HTERT RPE-1 (cell line): ENCODE results near the gene FXN.
"Not testable (repeated sequence)": the region's sequence is repeated elsewhere in the genome, so short reads cannot be mapped to it uniquely, and the experiment has no call there.

Source experiments
- in situ Hi-C: fragments of 300-500 bp; cut with MboI; formaldehyde crosslinking; loops from 4 replicates; pipeline ENCODE4 v1.14.3; 2020; ENCODE audit warnings: low sequenced_read_pairs

Gene FXN

DNA sequence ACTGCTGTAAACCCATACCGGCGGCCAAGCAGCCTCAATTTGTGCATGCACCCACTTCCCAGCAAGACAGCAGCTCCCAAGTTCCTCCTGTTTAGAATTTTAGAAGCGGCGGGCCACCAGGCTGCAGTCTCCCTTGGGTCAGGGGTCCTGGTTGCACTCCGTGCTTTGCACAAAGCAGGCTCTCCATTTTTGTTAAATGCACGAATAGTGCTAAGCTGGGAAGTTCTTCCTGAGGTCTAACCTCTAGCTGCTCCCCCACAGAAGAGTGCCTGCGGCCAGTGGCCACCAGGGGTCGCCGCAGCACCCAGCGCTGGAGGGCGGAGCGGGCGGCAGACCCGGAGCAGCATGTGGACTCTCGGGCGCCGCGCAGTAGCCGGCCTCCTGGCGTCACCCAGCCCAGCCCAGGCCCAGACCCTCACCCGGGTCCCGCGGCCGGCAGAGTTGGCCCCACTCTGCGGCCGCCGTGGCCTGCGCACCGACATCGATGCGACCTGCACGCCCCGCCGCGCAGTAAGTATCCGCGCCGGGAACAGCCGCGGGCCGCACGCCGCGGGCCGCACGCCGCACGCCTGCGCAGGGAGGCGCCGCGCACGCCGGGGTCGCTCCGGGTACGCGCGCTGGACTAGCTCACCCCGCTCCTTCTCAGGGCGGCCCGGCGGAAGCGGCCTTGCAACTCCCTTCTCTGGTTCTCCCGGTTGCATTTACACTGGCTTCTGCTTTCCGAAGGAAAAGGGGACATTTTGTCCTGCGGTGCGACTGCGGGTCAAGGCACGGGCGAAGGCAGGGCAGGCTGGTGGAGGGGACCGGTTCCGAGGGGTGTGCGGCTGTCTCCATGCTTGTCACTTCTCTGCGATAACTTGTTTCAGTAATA lies at the start of gene FXN:
Gene FXN (plus strand): TSS at position 315 of the 871 bp plus-strand sequence. CDS start 31 bp downstream, at position 346.
- in situ Hi-C loops: no loop called here

DNA sequence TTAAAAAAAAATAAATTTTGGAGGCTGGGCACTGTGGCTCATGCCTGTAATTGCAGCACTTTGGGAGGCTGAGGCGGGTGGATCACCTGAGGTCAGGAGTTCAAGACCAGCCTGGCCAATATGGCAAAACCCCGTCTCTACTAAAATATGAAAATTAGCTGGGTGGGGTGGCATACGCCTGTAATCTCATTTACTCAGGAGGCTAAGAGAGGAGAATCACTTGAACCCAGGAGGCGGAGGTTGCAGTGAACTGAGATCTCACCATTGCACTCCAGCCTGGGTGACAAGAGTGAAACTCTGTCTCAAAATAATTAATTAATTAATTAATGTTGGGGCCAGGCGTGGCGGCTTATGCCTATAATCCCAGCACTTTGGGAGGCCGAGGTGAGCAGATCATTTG lies 48.6 kb upstream of the FXN start:
- in situ Hi-C loops: not testable (repeated sequence)

DNA sequence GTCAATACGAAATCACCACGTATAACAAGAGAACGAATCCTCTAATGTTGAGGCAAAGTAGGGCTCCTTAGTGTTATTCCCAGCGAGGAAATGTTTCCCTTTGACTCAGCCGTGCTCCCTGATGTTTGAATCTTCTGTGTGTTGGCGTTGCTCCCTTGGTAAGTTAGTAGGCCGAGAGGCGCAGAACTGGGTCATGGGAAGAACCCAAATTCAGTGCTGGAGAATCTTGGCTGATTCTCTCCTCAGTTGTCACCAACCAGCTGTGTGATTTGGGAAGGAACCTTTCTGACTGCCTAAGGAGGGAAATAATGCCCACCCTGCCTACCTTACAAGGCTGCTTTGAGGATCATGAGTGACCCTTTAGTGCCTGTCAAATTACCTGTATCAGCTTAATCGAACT lies 44.1 kb upstream of the FXN start:
- in situ Hi-C loops: no loop called here

DNA sequence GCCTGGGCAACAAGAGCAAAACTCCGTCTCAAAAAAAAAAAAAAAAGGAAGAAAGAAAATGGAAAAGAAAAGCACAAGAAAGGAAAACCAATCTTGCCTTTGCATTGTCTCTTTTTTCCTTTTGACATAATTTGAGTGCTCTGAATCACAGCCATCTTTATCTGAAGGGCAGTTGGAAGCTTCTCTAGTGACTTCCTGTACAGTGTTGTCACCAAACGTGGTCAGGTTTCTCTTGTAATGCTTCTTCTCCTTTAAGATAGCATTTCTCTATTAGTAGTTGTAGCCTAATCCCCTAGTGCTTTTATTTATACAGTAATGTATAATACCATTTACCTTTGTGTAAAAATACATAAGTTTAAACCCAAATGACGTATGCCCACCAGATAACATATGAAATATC lies 39.8 kb upstream of the FXN start:
- in situ Hi-C loops: no loop called here

- in situ Hi-C loops: no loop called here
Observed at GRCh38 chr9:68996462-68996861, 39.1 kb upstream of the FXN start.

- in situ Hi-C loops: no loop called here
Observed at GRCh38 chr9:68997666-68998065, 37.9 kb upstream of the FXN start.

- in situ Hi-C loops: no loop called here
Observed at GRCh38 chr9:68998385-68998784, 37.2 kb upstream of the FXN start.

- in situ Hi-C loops: no loop called here
Observed at GRCh38 chr9:68998812-68999211, 36.7 kb upstream of the FXN start.

- in situ Hi-C loops: no loop called here
Observed at GRCh38 chr9:68999393-69000105, 36.0 kb upstream of the FXN start.

GRCh38 chr9:69001921-69002320 lies 33.6 kb upstream of the FXN start:
- in situ Hi-C loops: no loop called here

DNA sequence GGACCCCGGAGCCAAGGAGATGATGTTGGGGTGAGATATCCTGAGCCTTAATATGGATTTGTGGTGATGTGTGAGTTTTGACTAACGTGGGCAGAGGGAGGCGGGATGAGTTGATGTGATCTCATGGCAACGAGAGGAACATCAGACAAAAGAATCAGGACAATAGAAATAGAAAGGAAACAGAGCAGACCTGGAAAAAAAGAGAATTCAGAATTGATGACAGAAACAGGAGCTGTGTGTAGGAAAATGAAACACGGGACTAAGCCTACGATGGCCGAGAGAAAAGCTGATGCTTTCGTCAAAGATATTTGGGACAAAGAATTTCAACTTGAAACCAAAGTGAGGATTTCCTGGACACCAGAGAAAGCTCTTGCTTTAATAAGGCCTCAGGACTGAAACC lies 32.5 kb upstream of the FXN start:
- in situ Hi-C loops: no loop called here

DNA sequence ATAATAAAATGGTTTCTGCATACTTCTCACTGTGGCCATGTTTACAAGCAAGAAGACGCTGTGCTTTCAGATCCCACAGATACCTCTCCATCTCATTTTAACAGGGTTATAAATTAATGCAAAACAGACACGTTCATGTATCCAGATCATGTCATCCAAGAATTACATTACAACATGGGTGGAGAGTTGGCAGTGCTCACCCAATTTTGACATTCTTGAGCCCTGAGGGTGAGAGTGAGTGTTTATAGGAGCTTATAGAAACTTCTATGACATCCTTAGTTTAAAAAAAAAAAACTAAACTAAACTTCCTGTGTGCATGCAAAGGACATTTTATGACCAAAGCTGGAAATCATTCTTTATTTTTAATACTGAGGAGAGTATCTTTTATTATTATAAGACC lies 30.7 kb upstream of the FXN start:
- in situ Hi-C loops: no loop called here

DNA sequence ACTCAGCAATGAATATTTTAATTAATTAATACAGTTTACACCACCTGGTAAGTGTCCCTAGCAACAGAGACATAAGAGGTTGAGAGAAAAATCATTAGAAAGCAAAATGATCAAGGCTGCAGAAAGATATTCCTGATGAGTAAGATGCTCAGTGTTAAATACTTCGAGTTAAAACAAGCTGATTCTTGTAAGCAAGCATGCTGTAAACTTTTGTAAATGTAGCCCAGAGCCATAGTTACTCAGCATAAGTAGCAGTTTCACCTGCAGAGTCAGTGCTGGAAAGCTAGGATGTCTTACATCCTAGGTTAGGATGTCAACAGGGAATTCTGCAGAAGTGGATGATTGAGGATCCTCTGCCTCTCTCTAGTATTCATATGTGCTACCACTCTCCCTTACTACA lies 25.8 kb upstream of the FXN start:
- in situ Hi-C loops: no loop called here

DNA sequence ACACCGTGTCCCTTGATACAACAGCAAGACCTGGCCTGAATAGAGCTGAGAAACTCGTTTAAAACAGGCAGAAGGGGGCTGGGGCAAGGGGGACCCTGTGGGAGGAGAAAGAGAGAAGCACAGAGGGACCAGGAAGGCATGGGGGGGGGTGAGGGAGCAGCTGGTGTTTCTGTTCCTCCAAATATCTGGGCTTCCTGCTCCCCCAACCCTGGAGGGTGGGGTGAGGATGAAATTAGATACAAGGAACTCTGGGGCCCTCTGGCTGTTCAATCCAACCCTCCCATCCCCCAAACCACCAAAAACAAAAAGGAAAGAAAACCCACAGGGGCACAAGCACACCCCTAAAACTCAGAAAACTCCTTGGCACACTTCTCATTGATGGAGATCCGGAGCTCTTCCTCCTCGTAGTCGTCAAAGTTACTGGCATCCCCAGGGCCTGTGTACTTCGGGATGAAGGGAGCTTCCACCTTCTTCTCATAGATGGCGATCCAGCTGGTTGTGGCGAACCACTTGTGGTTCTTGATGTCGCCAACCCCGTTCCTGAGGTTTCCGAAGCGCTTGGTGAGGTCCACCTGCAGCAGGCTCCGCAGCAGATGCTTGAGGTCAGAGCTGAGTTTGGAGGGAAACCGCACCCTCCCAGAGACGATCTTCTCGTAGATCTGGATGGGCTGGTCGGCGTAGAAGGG lies 22.7 kb upstream of the FXN start:
- in situ Hi-C loops: no loop called here

DNA sequence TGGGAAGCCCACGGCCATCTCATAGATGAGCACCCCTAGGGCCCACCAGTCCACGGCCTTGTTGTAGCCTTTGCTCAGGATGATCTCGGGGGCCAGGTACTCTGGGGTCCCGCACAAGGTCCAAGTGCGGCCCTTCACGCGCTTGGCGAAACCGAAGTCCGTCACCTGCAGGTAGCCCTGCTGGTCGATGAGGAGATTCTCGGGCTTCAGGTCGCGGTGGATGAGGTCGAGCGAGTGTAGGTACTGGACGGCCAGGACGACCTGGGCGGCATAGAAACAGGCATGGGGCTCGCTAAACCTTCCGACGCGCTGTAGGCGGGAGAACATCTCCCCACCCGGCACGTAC lies 22.2 kb upstream of the FXN start:
- in situ Hi-C loops: no loop called here

DNA sequence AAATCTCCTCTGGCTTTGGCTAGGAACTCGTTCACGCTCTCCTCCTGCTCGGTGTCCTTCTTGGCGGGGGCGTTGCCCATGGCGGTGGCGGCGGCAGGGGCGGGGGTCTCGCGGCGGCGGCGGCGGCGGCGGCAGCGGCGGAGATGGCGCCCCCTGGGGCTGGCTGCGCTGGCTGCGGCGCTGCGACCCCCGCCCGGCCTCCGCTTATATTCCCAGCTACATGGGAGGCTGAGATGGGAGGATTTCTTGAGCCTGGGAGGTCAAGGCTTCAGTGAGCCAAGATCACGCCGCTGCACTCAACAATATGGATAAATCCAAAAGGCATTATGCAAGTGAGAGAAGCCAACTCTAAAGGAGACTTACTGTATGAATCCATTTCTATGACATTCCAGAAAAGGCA lies 21.5 kb upstream of the FXN start, which contains the start of gene PRKACG:
Gene PRKACG (minus strand): TSS at position 101 of the 400 bp plus-strand sequence. CDS start 21 bp downstream, at position 80.
- in situ Hi-C loops: no loop called here

DNA sequence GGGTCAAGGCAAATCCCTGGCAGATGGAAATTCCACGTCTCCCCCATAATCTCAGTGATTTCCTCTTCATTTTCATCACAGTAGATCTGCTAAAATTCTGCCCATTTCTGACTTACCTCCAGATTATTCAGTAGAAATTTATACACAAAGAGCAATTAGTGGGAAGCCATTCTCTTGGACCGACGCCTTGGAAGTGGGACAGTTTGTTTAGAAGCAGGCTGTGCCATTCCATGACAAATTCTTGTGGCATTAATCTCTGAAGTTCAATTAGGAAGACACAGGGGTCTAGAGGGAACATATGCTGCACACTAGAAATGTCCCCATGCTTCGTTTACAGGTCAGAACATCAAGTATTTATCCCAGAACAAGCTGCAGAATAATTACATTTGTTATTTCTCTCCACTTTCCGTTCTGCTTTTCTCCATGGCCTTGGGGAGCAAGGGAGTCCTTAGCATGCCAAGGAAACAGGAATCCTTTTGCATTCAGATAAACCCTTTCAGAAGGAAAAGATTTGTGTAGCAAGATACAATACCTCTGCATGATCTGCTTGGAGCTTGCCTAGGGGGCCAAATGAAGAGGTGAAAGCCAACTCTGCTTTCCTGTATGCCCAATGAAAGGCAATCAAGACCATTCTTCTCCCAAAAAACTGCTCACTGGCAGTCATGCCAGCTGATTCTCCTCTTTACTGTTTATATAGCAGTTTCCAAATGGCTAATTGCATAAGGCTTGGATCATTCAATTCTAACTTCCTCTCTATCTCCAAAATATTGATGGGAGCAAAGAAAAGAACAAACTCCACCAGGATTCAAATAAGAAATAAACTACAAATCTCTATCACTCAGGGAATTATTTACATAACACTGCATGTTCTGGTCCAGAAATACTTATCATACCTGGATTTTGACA lies 19.1 kb upstream of the FXN start:
- in situ Hi-C loops: no loop called here

- in situ Hi-C loops: no loop called here
Observed at GRCh38 chr9:69018737-69019136, 16.8 kb upstream of the FXN start.

DNA sequence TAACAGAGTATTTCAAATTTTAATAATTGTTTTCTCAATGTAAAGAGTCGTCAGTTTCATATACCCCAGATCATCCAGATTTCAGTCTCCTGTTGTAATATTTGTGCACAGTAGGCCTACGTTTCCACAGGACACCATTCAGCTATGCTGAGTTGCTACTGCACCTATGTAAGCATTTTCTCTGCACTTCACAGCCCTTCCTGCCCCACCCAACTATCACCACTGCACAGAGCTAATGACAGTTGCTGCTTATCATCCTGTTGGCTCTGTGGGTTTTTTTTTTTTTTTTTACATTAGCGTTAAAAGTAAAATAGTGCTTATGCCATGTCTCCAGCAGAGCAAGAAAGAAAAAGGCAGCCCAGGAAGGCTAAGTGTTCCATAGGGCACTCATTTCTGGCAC lies 15.7 kb upstream of the FXN start:
- in situ Hi-C loops: no loop called here

- in situ Hi-C loops: no loop called here
Observed at GRCh38 chr9:69020301-69021145, 15.0 kb upstream of the FXN start.
